OCI-M2 (cell line): Measurements from ENCODE around the gene BCCIP.

Experiments used
- DNase-seq: peaks from one replicate; lab custom pipeline; 2025; ENCODE audit not compliant: unreplicated experiment; lab: John Stamatoyannopoulos, UW

BCCIP gene

DNA sequence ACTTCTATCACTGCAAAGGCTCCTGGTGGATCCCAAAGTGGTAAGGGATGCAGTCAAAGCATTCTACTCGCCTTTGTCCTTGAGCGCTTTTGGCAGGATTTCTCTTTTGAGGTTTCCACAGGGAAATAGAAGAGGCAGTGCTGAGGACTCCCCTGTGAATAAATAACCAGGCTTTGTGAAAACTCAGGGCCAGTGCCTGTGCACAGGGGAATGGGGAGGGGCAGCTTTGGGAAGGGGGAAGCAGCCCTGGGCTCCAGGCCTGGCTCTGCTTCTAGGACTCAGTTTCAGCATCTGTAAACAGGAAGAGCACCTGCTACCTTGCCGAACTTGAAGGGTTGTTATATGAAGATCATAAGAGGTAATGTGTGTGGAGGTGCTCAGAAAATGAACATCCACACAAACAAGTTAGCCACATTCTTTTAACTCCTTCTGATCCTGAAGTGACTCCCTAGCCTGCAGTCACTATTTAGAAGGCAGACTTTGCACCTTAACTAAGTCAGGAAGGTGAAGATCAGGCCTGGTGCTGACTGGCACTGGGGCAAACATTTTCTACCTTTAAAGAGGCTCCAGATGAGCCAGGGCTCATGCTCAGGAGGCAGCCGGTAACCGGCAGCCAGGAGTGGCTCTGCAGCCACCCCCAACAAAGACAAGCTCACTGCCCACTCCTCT is 25.2 kb upstream of the BCCIP start:
- no peak for DNase-seq

DNA sequence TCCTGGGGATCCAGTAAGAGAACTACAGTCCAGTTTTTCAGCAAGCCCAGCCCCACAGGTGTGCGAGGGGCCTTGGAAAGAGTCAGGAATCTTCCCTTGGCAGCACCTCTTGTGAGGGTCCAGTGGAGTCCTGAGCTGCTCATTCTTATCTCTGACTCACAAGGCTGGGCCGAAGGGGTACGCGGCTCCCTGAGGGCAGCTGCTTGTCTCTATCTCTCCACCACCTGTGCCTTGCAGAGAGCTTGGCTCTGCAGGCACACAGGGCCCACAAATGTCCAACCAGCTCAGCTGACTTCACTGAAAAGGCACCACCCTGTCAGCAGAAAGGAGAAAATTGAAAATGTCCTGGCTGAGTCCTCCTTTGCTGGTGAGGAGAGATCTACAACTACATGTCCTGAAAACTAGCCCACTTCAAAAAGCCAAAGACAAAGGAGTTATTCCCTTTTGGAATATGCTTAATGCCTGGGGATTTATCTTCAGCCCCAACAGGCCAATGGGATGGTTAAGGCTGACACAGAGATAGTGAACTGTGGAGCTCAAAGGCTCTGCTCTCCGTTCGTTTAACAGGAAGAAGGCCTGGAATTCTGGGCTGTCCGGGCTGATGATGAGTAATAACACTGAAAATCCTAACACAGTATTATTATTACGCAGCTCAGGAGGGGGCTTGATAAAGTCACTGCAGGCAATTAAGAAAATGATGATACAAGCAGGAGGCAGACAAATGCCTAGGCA is 23.7 kb upstream of the BCCIP start:
- no peak for DNase-seq

DNA sequence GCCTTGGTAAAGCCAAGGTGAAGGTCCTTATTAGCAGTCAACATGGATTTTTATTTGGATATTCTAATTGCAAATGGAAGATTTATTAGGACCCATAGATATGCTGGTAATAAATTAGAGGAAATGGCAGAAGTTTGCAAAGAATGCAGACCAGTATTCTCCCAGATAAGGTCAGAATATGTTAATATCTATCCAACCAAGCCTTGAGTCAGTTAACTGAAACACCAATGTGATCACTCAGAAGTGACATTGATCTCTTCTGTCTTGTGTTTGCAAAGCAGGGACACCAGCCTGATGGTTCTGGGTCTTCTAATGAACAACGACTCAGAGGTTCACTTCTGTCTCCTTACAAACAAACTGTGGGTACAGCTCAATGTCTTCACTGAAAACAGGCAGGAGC is 21.8 kb upstream of the BCCIP start:
- no peak for DNase-seq

DNA sequence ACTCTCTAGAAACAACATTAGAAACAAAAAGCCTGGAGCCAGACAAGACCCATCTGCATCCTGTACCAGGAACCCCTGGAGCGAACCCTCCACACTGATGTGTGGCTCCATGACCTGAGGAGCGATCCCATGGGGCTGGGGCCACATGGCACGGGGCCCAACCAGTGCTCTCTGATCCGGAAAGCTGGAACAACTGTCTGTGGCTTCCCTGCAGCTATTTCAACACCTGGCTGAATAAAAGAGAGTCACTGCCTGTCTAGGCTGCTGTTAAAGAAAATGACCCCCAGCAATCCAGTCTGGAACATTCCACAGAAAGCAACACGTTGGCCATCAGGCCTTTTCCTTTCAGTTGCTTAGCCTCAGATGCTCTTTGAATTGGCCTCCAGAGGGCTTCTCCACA is 21.2 kb upstream of the BCCIP start:
- no peak for DNase-seq

DNA sequence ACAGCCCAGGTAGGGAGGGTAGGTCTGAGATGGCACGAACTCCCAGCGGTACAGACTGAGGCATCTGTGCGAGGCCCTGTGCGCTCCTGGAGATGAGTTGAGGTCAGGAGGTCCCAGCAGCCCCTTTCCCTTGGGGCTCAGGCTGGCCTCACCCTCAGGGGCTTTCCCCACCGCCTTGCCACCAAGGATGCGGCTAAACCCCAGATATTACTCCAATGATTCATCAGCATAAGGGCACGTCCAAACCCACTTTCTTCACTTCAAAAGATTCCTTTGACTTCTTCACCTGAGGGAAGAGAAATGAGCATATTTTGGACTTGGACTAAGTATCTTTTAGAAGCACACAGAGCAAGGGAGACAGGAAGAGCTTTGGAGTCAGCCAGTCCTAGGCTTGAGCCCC is 20.6 kb upstream of the BCCIP start:
- DNase-seq = no peak

DNA sequence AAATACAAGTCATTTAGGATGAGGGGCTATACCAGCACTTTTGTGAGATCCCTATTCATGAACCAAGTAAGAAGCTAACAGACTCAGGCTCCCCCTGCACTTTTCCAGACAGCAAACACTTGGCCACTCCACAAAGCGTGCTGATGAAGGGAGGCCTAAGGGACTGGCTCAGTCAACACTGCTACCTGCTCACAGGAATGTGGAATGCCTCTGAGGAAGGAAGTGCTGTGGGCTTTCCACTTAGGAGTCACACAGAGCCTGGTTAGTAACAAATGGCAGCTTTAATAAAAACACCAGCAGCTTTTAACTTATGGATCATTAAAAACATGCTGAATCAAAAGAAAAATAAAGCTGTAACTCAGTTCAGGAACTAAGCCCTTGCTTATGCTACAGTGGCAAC is 15.3 kb upstream of the BCCIP start:
- no peak for DNase-seq

DNA sequence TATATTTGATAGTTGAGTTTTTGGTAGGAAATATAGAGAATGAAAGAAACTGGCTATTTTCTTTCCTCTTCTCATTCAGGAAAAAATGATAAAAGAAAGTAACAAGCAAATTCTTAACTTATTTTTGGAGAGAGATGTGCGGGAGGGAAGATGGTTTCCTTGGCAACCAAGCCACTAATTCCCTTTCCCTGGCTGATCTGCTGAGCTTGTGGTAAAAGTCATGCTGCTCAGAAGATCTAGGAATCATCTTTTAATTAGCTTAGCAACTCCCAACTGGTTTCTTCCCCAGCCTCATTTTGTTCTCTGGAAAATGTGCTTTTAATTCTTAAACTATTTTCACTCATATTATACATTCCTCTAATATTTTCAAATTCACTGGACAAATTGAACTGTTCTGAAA is 12.1 kb upstream of the BCCIP start:
- DNase-seq = no peak

DNA sequence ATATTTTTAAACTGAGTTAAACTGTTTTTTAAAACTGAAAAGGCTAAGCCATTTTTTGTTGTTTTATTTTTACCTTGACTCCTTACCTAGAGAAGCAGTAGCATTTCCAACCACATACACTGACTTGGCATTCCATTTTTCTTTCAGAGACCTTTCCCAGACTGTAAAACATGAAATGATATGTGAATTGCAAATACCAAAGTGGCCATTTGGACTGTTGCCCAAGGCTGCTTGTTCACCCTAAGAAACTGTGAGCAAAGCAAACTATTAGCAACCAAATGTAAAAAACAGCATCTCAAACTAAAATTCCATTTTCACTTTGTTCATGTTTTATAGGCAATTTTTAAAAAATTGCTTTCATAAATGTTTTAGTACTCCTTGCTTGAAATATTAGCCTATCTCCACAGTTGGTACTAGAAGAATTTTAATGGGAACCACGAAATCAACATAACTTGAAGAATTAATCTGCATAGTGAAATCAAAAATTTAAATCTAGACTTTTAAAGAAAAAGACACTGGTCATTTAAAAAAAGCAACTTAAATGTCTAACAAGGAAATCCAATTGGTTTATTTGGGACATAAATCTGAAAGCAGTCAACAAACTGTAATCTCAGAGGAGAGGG is 11.1 kb upstream of the BCCIP start:
- DNase-seq = no peak

DNA sequence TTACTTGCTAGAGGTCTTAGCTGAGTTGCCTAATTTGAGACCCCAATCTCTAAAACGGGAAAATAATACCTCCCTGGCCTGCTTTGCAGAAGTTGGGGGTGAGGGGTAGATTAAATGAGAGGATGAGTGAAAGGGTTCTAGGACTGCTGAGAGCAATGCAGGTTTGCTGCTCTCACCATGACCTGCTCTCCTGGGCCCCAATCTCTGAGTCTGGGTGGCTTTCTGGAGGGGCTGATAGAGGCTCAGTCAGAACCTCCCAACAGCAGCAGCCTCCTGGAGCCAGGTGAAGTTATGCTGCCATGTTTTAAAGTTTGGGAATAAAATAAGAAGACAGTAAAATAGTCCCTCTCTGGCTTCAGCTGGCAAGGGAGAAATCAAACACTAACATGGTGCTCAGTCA is 7.6 kb upstream of the BCCIP start:
- no peak for DNase-seq

DNA sequence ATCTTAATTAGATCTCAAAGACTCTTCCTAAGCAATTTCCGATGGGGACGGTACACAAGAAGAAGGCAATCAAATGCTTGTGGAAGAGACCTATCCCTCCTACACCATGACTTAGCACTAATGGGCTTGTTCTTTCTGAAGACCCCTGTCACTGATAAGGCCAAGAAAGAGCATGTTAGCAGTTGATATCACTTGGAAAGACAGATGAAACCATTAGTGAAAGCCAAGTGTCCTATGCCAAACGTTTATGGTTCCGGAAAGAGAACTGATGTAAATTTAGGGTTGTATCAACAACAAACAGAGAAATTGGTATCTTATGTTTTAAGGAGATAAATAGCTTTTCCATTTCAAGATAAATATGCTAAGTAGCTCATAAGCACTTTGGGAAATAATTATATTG is 6.8 kb upstream of the BCCIP start:
- peak; percentile 76 for DNase-seq

DNA sequence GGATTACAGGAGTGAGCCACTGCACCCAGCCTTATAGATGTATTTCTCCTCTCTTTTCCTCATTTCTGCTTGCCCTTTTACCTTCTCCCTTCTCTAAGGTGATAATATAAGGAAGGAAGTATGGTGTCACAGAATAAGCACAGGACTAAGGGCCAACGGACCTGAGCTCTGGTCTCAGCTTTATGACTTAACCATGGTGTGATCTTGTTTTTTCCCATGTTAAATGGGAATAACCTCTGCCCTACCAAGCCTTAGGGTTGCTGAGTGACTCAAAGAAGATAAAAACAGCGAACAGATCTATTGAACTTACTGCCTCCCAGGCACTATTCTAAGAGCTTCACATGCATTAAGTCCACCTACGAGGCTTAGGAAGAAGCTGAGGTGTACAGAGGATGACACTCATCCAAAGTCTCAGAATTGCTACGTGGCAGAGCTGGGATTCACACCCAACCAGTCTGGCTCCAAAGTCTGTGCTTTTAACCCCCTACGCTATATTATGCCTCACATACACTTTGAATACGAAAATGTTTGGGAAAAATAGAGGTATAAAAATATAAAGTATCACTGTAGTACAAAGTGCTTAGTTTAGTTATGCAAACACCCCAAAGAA is 5.9 kb upstream of the BCCIP start:
- no peak for DNase-seq

DNA sequence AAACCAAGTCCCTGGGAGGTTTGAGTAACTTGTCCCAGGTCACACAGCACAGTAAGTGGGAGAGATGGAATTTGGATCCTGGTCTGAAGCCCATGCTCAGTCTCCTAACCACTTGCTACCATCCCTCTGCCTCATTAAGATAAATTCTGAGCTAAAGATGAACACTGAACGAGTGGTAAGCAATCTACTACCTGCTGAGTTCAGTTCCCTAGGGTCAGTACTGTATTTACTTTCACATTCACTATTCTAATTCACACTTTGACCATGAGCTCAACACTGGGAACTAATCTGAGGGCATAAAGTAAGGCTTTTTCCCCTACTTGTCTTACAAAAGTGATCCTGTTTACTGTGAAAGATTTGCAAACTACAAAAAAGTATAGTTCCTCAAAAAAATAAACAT is 2.6 kb upstream of the BCCIP start:
- DNase-seq = no peak

DNA sequence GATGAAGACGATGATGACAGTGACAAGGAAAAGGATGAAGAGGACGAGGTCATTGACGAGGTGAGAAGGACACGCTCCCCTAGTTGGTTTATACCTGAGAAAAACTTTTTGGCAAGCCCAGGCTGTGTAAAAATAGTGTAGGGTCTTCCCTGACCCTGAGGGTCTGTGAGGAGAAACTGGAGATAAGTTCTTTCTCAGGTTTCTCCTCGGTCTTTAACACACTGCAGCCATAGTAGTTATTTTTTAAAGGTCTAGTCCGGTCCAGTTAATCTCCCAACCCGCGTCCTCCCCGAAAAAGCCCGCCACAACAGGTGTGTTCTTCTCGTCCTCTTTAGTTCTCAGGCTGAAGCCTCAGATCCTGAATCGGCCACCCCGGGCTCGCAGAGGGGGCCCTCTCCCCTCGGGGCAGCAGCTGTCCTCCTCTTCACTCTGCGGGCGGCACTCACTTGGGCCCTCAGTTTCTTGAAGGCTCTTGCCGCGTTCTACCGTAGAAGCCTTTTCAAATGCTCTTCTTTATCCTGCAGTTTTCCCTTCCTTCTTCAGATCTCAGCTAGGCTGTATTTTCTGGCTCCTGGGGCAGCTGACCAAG is 411 bp downstream of the BCCIP start:
- DNase-seq = no peak

DNA sequence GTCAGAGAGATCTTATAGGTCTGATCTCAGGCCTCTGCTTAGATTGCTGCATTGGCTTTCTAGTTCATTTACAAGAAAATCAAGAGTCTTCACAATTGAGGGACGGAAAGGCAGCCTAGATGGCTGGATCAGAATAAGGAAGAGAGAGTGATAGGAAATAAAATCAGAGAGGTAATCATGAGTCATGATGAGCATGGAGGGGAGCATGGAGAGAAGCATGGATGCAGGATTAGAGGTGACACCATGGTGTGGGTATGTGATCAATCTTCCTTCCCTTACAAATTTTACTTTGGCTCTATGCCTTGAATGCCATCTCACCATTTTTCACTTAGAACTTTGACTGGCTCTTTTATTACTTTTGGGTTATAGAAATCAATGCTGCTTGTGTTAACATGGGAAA is 1.4 kb downstream of the BCCIP start:
- no peak for DNase-seq

DNA sequence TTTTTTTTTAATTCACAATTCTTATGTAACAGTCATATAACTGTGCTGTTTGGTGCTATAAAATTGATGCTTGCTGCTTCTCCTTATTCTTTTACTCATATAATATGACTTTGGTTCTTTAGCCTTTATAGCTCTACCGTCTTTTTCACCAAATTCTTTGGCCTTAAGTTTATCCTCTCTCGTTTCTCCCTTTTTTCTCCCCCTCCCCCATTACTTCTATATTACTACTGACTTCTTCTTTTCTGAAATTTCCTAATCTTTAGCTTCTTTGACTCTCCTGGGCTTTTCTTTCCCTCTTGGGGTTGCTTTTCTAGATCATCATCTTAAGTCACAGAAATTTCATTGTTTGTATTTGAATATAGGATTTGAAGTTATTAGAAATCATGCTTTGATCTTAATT is 3.8 kb downstream of the BCCIP start:
- DNase-seq = no peak

DNA sequence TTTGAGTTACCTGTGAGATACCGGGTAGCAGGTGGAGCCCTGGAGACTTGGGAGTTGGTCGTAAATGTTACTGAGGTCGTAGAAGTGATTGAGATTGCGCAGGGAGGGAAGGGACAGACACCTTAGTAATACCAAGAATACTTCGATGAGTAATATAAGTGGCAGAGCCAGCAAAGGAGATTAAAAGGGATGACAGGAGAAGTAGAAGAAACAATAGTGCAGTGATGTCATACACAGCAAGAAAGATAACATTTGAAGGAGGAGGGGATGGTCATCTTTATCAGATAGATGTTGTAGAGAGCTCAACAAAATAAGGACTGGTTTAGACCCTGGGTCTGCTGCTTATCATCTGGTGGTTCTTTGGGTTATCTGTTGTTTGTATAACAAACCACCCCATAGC is 5.0 kb downstream of the BCCIP start:
- no peak for DNase-seq

DNA sequence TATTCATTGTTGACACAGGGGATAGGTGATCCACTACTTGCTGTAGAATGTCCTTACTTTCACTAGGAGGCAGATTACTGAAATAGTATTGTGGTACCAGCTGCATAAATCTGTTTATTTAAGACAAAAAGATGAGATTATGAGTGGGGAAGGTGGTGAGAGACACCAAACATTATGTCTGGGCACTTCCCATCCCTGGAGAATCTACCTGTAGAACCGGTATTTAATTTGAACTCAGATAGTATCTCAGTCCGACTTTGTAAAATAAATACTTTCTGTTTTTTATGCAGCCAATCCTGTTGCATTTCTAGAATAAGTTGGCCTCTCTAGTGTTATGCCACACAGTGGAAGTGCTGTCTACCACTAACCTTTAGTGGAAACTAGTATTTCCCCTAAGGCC is 13.4 kb downstream of the BCCIP start:
- DNase-seq = no peak

DNA sequence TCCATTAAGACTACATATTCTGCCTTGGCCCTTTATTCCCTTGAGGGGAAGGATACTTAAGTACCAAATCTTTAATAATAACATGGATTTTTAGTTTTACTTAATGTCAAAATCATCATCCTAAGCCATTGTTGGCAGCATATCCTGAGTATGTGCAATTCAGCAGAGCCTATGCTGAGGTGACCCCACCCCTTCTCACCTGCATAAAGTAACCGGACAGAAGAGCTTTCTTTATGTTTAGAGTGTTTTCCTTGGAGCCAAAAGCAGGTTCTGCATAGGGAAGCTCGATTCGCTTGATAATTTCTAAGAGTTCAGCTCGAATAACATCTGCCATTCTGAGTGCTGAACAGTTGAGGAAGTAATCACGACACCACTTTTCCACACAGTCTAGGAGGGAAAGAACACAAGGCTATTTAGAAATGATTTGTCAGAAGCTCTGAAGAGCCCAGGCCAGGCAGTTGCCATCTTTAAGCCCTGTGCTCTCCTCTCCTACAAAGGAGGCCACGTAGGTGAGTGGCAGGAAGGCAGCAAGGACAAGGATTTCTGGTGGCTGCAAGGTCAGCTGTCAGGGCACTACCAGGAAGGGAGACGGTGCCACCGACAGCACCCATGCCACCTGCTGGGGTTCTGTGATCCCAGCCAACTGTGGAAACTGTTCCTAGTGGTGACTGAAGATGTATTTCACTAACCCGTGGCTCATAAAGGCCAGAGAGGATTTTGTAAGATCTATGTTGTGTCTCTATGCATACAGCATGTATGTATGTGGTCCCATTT is 15.6 kb downstream of the BCCIP start:
- no peak for DNase-seq

DNA sequence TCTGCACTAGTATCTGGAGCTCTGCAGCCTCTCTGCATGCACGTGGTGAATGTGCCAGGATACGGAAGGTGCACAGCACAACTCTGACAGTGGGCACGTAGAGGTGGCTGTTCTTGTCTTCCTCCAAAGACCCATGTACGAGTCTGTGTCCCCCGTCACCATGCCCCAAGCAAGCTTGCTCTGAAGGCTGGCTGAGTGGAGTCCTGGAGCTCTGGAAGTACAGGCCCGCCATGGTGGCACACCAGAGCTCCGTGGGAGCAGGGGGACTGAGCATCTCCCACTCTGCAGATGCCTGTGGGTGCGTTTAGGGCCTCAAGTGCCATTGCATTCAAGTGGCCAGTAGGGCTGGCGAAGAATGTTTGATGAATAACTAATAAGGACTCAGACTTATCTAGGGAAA is 17.1 kb downstream of the BCCIP start:
- DNase-seq = no peak

DNA sequence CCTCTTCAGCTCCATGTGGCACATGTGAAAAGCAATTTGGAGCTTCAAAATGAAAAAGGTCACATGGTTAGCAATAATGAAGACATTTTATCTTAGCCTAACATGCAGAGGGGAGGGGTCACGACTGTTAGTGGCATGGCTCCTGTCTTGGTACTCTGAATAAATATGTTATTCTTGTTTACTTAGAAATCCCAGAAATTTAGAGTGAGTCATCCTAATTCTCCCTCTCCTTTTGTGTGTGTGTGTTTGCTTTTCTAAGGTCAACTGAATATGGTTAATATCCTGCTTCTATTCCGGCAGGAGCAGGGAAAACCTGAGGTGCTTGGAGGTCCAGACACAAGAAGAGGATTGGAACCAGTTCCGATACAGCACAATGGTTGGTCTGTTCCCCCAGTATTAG is 17.6 kb downstream of the BCCIP start:
- no peak for DNase-seq
